Measurements from ENCODE around the gene ARHGEF28.

The ARHGEF28 gene

GRCh38 chr5:73825736-73826135, 199.7 kb downstream of the ARHGEF28 start:
- no peak for DNase-seq

DNA sequence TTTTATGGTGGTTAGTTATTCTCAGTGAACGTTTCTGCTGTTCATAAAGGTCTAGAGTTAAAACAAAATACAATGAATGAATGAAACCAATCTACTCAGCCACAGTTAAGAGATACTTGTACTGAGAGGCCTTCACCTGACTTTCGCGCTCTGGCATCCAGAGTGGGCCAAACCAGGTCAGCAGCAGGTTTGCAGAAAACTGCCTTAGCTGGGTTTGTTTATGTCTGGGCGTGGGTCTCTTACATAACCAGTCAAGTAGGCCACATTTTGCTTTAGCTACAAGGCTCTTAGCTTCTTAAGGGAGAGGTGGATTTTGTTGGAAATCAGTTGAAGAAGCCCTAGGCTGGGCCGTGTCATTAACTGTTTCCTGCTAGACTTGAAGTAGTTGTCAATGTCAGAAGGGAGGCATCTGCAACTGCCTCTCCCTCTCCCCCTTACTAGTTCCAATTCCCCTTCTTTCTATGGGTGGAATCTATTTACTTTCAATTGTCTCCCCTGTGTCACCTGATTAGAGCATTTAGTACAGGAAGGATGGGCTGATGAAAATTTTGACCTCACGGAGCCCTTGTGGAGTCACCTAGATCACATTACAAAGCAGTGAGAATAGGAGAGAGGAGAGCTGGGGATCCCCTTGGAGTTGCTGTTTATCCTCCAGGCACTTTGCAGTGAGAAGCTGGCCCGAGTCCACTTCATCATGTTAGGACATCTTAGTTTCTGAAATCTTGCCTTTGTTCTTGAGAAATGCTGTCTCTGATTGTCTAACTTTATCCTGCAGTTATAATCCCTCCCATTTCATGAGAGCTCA, 200.5 kb downstream of the ARHGEF28 start:
- peak; percentile 44 for DNase-seq

GRCh38 chr5:73827106-73827450, 201.1 kb downstream of the ARHGEF28 start:
- no peak for DNase-seq

- no peak for DNase-seq
These were observed 202.5 kb downstream of the ARHGEF28 start for GRCh38 chr5:73828465-73828864.

DNA sequence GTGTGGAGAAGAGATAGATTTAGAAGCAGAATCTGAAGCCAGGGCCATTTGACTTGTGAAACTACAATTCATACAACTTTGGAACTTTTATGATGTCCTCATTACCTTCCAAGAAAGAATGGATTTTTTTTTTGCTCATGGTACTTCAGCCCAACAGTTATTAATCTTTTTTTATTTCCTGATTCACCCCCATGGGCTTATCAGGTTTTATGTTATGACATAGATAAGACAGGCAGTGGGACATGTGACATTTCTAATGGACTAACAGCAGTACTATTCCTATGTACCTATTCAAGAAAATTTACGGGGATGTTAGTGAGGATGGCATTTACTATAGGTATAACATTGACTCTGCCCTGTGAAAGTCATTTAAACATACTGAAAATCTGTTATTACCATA, 204.7 kb downstream of the ARHGEF28 start:
- no peak for DNase-seq

- DNase-seq: no peak
These were observed 205.1 kb downstream of the ARHGEF28 start for GRCh38 chr5:73831066-73831465.

DNA sequence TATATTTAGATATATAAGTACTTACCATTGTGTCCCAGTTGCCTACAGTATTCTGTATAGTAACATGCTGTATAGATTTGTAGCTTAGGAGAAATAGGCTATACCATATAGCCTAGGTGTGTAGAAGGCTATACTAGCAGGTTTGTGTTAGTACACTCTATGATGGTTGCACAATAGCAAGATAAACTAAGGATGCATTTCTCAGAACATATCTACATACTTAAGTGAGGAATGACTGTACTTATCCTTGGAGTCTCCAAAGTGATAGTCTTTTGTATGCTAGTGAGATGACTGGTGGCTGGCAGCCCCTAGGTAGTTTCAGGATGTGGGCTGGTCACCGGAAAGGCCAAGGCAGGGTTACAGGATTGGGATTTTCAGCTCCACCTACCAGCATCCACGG, 208.7 kb downstream of the ARHGEF28 start:
- DNase-seq: no peak

DNA sequence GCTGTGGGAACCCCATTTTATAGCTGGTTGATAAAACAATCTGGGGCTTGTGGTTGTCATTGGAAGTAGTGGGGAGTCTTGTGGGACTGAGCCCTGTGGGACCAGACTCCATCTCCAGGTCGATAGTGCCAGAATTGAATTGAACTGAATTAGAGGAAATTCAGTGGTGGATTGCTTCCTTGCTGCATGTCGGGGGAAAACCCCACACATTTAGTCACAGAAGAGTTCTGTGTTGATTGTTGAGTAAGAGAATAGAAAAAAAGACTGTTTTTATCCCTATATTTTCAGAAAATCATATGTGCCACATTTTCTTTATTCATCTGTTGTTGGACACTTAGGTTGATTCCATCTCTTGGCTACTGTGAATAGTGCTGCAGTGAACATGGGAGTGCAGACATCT, 209.7 kb downstream of the ARHGEF28 start:
- no peak for DNase-seq

GRCh38 chr5:73836607-73837006, 210.6 kb downstream of the ARHGEF28 start:
- DNase-seq: no peak

DNA sequence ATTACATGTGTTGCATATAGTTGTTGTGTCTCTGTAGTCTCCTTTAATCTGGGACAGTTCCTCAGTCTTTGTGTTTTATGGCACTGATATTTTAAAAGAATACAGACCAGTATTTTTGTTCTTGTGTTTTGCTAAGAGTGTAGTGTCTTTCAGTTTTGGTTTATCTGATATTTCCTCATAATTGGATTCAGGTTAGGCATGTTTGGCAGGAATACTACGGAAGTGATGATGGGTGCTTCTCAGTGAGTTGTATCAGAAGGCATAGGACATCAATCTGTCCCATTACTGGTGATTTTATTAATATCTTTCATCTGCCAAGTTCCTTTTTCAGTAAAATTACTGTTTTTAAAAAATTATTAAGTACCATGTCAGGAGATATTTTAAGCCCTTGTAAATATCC, 212.9 kb downstream of the ARHGEF28 start:
- DNase-seq: no peak

- no peak for DNase-seq
These were observed 215.6 kb downstream of the ARHGEF28 start for GRCh38 chr5:73841641-73842040.

GRCh38 chr5:73844165-73844564, 218.2 kb downstream of the ARHGEF28 start:
- no peak for DNase-seq

DNA sequence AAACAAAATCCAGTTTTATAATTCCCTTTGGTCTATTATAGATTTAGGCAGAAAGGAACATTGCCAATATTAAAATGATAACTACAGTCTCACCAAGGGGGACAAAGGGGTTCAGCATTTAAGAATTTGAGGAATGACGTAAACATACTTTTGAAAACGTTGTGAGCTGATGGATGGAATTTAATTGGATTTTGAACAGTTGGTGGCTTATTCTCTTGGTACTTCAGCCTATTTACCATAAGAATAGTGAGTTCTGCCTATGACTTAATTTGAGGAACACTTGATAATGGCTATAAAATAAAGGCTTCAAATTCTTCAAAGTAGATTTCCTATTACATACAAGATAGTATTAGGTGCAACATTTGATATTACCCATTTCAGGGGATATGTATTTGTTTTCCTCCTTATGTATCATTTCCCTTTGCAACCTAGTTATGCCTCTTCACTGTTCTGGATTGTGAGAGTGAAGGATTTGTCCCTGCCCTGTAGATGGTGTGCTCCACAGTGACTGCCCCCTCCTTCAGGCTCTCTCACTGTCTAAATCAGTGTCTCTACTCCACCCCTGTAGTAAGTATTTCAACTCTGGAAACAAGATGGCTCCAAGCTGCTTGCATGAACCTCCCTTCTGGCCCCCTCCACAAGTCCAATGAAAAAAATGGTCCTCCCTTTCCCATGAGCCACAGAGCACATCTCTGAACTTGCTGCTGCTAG, 225.6 kb downstream of the ARHGEF28 start:
- no peak for DNase-seq

GRCh38 chr5:73853091-73853490, 227.1 kb downstream of the ARHGEF28 start:
- DNase-seq: no peak

- no peak for DNase-seq
These were observed 231.0 kb downstream of the ARHGEF28 start for GRCh38 chr5:73856997-73857396.

- DNase-seq: no peak
These were observed 231.4 kb downstream of the ARHGEF28 start for GRCh38 chr5:73857446-73857845.

GRCh38 chr5:73858054-73858453, 232.1 kb downstream of the ARHGEF28 start:
- no peak for DNase-seq

DNA sequence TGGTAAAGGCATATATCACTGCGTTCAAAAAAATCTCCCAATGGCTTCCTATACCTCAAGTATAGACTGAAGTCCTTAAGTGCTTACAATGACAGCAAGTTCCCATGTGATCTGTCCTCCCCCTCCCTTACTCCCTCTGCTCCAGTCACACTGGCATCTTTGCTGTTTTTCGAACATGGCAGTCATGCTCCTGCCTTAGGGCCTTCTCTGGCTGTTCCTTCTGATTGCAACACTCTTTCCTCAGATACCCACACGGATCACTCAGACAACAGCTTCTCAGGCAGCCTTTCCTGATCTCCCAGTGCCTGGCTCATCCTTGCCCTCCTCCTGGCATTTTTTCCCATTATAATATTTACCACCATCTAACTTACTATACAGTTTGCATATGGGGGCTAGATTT, 232.8 kb downstream of the ARHGEF28 start:
- DNase-seq: no peak

- DNase-seq: no peak
These were observed 233.7 kb downstream of the ARHGEF28 start for GRCh38 chr5:73859696-73860095.

GRCh38 chr5:73861313-73861988, 235.5 kb downstream of the ARHGEF28 start:
- DNase-seq: no peak

DNA sequence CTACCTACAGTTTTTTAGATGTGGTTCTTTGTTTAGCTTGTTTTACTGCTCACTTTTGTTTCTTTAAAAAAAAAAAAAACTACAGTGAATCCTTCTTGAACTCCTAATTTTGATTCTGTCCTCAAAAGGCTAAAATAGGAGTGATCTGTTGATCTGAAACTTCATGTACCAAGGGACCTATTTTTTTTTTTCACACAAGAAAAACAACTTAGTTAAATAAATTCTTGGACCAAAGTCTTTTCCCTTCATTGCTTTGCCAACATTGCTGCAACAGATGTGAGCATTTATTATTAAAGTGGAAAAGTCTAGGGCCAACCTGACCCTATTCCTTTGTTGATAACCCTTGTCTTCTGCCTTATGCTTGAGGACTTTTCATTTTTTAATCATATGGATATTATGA, 236.8 kb downstream of the ARHGEF28 start:
- no peak for DNase-seq

- DNase-seq: no peak
These were observed 237.9 kb downstream of the ARHGEF28 start for GRCh38 chr5:73863876-73864275.

GRCh38 chr5:73865315-73865714, 239.3 kb downstream of the ARHGEF28 start:
- DNase-seq: no peak

Data from DMS79 (cell line).